ENCODE measurements around the gene MAPK8IP2.
A peak's percentile ranks its signal among the peaks of the same experiment; 100 is the strongest.

Gene MAPK8IP2

DNA sequence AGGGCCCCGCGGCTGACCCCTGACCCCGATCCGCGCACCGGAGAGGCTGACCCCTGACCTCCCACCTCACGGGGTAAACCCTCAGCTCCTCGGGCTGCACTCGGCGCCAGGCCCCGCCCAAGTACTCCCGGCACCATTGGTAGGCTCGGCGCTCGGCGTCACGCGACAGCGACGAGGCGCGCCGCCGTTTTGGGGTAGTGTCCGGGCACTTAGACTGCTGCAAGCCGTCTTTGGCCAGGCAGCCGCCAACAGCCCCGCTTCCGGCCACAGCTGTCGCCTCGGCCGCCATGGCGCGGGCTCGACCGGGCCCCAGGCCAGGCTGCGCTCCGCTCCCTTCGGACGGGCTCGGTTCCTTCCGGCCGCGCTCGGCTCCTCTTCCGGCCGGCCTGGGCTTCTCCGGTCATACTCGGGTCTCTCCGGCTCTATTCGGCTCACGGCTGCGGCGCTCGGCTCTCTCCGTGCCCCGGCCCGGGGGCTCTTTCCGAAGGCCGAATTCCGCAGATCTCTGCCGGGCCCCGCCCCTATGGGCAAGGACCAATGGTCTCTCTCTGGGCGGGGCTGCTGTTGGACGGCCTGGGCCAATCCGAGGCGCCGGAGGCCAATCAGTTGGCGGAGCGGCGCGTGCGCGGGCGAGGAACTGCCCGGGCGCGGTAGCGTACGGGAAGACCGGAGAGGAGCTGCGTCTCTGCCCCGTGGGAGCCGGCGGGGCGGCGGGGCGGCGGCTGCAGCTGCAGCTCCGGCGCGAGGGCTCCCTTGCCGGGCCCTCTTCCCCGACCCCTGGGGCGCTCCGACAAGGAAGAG lies 17.9 kb upstream of the MAPK8IP2 start, which contains the start of gene CHKB (continued):
- peak; percentile 78; the same call in 1 of the 2 replicates for TF ChIP-seq BCL11B (tag by site-specific recombination; IDR thresholded peaks at IDR 0.05; ENCODE audit: low read depth)
- no peak for TF ChIP-seq ZNF792 (tag by site-specific recombination; IDR thresholded peaks at IDR 0.05)
- TF ChIP-seq ZNF2 (tag by site-specific recombination; IDR thresholded peaks at IDR 0.05) = peak; percentile 76
- peak; percentile 84; the same call in 1 of the 2 replicates for TF ChIP-seq KLF16 (tag by site-specific recombination; IDR thresholded peaks at IDR 0.05)
- TF ChIP-seq, protein P1, sequence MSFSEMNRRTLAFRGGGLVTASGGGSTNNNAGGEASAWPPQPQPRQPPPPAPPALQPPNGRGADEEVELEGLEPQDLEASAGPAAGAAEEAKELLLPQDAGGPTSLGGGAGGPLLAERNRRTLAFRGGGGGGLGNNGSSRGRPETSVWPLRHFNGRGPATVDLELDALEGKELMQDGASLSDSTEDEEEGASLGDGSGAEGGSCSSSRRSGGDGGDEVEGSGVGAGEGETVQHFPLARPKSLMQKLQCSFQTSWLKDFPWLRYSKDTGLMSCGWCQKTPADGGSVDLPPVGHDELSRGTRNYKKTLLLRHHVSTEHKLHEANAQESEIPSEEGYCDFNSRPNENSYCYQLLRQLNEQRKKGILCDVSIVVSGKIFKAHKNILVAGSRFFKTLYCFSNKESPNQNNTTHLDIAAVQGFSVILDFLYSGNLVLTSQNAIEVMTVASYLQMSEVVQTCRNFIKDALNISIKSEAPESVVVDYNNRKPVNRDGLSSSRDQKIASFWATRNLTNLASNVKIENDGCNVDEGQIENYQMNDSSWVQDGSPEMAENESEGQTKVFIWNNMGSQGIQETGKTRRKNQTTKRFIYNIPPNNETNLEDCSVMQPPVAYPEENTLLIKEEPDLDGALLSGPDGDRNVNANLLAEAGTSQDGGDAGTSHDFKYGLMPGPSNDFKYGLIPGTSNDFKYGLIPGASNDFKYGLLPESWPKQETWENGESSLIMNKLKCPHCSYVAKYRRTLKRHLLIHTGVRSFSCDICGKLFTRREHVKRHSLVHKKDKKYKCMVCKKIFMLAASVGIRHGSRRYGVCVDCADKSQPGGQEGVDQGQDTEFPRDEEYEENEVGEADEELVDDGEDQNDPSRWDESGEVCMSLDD (tag by site-specific recombination; IDR thresholded peaks at IDR 0.05) = peak; percentile 71; the same call in 1 of the 2 replicates
- no peak for TF ChIP-seq ZNF843 (tag by site-specific recombination; IDR thresholded peaks at IDR 0.05)
- peak; percentile 23; the same call in 1 of the 2 replicates for TF ChIP-seq ZBTB1 (tag by site-specific recombination; IDR thresholded peaks at IDR 0.05)
- TF ChIP-seq ZNF48 (tag by site-specific recombination; IDR thresholded peaks at IDR 0.05) = no peak
- no peak for TF ChIP-seq ZNF654 (tag by site-specific recombination; IDR thresholded peaks at IDR 0.05; ENCODE audit: low read depth)
- TF ChIP-seq YY2 (tag by site-specific recombination; IDR thresholded peaks at IDR 0.05) = peak; percentile 81
- TF ChIP-seq, protein P2, sequence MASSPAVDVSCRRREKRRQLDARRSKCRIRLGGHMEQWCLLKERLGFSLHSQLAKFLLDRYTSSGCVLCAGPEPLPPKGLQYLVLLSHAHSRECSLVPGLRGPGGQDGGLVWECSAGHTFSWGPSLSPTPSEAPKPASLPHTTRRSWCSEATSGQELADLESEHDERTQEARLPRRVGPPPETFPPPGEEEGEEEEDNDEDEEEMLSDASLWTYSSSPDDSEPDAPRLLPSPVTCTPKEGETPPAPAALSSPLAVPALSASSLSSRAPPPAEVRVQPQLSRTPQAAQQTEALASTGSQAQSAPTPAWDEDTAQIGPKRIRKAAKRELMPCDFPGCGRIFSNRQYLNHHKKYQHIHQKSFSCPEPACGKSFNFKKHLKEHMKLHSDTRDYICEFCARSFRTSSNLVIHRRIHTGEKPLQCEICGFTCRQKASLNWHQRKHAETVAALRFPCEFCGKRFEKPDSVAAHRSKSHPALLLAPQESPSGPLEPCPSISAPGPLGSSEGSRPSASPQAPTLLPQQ (tag by site-specific recombination; IDR thresholded peaks at IDR 0.05) = peak; percentile 77
- peak; percentile 69 for TF ChIP-seq ZXDB (tag by site-specific recombination; IDR thresholded peaks at IDR 0.05)
- TF ChIP-seq OVOL3 (tag by site-specific recombination; IDR thresholded peaks at IDR 0.05) = 0 out of 2 replicates have a peak, but pooled peaks have one; percentile 37
- peak; percentile 62; the same call in 1 of the 2 replicates for TF ChIP-seq ZNF341 (tag by site-specific recombination; IDR thresholded peaks at IDR 0.05; ENCODE audit: low read depth)
- peak; percentile 49 for TF ChIP-seq INSM2 (tag by site-specific recombination; IDR thresholded peaks at IDR 0.05)
- TF ChIP-seq ZNF19 (tag by site-specific recombination; IDR thresholded peaks at IDR 0.05; ENCODE audit: low read depth) = no peak
- TF ChIP-seq SP2 (tag by site-specific recombination; IDR thresholded peaks at IDR 0.05) = peak; percentile 86
- peak; percentile 97 for TF ChIP-seq ZNF335 (tag by site-specific recombination; conservative IDR thresholded peaks at IDR 0.05)
- TF ChIP-seq ZNF660 (tag by site-specific recombination; IDR thresholded peaks at IDR 0.05) = peak; percentile 63
- no peak for TF ChIP-seq ZNF174 (tag by site-specific recombination; IDR thresholded peaks at IDR 0.05)
- no peak for TF ChIP-seq HOXD13 (CRISPR knock-in tag; IDR thresholded peaks at IDR 0.05; ENCODE audit: borderline replicate concordance)
- peak; percentile 44; the same call in 1 of the 2 replicates for TF ChIP-seq KLF8 (tag by site-specific recombination; IDR thresholded peaks at IDR 0.05)
- TF ChIP-seq ZBTB8A (tag by site-specific recombination; IDR thresholded peaks at IDR 0.05) = peak; percentile 62
